GM12865 (cell line): ENCODE results near the gene CCDC134.
"Not testable (repeated sequence)": the region's sequence is repeated elsewhere in the genome, so short reads cannot be mapped to it uniquely, and the experiment has no call there.

Source experiments
- DNase-seq: peaks from one replicate; pipeline ENCODE4 v3.0.0; 2010; ENCODE audit warnings: low read depth
- H3K4me3 ChIP-seq: 2 replicates; pipeline ENCODE4 v1.5.1; 2011; ENCODE audit warnings: mild to moderate bottlenecking, low read depth, low read length, control low read depth
- TF ChIP-seq, protein P1 (sequence below): IDR thresholded peaks from 2 replicates; pipeline ENCODE4 v1.5.1; 2011; ENCODE audit warnings: low read length, control low read depth, low read depth, inconsistent platforms; ENCODE audit not compliant: insufficient read depth; ENCODE audit errors: missing control alignments

CCDC134 gene

DNA sequence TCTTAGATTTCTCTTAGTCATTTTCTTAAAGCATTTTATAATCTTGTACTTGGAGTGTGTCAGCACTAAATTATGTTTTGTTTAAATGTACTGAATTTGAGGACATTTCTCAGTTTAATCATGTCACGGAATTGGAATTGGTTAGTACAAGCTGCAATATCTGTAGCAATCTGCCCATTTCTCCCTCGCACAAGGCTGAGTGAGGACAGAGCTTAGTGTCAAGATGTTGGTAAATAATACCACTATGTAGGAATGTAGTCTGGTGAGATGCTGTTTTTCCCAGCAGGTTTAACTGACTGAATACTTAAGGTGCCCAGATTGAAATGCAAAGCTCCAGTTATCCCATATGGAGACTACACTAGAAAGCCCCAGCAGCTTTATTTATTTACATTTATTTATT, 63.0 kb downstream of the CCDC134 start:
- no peak for DNase-seq
- TF ChIP-seq, protein P1, sequence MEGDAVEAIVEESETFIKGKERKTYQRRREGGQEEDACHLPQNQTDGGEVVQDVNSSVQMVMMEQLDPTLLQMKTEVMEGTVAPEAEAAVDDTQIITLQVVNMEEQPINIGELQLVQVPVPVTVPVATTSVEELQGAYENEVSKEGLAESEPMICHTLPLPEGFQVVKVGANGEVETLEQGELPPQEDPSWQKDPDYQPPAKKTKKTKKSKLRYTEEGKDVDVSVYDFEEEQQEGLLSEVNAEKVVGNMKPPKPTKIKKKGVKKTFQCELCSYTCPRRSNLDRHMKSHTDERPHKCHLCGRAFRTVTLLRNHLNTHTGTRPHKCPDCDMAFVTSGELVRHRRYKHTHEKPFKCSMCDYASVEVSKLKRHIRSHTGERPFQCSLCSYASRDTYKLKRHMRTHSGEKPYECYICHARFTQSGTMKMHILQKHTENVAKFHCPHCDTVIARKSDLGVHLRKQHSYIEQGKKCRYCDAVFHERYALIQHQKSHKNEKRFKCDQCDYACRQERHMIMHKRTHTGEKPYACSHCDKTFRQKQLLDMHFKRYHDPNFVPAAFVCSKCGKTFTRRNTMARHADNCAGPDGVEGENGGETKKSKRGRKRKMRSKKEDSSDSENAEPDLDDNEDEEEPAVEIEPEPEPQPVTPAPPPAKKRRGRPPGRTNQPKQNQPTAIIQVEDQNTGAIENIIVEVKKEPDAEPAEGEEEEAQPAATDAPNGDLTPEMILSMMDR, result no peak
- peak overlapping the region; percentile 0; the same call in 1 of the 2 replicates for H3K4me3 ChIP-seq

DNA sequence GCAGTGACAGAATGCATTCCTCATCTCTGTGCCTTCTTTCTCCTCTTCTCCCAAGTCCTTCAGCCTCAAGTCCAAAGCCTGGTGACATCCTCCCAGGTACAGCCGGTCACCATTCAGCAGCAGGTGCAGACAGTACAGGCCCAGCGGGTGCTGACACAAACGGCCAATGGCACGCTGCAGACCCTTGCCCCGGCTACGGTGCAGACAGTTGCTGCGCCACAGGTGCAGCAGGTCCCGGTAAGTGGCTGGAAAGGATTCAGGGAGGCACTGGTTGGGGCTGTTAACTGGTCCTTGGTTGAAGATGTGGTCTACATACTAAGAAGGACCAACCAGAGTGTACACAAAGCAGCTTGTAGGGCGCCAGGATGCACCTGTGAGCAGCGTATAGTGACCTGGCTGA, 68.1 kb downstream of the CCDC134 start:
- DNase-seq, result no peak
- no peak overlapping the region for H3K4me3 ChIP-seq
- TF ChIP-seq, protein P1, result no peak

DNA sequence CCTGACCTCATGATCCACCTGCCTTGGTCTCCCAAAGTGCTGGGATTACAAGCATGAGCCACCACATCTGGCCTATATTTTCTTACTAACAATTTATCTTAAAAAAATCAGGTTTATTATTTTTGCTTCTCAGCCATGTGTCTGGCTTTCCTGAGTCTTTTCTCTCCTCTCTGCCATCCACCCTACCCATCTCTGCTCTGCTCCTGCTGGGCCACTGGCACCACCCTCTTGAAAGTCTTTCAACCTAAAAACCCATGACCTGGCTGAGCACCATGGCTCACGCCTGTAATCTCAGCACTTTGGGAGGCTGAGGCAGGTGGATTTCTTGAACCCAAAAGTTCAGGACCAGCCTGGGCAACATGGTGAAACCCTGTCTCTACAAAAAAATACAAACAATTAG, 69.6 kb downstream of the CCDC134 start:
- not testable (repeated sequence) for H3K4me3 ChIP-seq

DNA sequence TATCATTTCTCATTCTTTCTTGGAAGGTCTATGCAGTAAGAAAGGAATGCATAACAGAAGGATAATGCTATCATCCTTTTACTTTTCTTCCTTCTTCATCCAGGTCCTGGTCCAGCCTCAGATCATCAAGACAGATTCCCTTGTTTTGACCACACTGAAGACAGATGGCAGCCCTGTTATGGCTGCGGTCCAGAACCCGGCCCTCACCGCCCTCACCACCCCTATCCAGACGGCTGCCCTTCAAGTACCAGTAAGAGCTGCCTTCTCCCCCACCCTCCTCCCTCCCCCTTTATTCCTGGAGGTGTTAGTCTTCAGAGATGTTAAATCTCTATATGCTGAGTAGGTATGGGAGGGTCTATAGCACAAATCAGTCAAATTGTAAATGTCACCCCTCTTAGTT, 70.3 kb downstream of the CCDC134 start:
- DNase-seq, result no peak
- TF ChIP-seq, protein P1, result no peak
- H3K4me3 ChIP-seq, result no peak overlapping the region

More for the DNA sequence above, 69.6 kb downstream of the CCDC134 start:
- DNase-seq, result not testable (repeated sequence)

DNA sequence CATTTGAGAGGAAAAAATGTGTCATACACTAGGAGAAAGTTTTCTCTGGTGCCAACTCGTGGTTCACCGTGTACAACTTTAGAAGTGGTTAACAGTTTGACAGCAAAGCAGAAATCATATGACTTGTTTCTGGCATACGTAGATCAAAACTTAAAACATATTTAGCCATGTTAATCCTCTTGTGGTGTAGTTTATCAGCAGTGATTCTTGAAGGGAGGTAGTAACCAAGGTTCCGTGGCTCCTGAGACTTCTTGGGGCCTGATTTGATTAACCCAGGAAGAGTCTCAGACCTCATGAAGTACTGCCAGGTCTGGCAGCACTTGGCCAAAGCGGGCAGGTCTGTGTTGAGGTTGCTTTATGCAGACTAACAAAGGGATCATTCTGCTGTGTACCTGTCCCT, 72.9 kb downstream of the CCDC134 start:
- TF ChIP-seq, protein P1, result no peak
- no peak overlapping the region for H3K4me3 ChIP-seq
- no peak for DNase-seq

DNA sequence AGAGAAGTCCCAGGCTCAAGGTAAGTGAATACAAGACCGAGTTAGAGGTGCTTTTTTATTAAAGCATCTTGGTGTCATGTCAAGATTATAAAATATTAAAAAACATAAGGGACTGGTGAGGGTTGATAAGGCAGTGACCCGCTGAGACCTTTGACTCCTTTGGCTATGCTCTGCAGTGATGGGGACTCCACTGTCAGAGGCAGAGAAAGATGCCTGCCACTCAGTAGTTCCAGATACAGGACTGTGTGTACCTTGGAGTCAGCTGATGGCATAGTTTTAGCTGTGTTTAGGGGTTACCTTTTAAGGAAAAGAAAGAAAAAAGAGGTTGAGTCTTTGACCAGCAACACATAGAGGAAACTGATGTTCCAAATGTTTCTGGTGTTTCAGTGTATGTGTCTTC, 73.6 kb downstream of the CCDC134 start:
- TF ChIP-seq, protein P1, result no peak
- DNase-seq, result no peak
- H3K4me3 ChIP-seq, result no peak overlapping the region

DNA sequence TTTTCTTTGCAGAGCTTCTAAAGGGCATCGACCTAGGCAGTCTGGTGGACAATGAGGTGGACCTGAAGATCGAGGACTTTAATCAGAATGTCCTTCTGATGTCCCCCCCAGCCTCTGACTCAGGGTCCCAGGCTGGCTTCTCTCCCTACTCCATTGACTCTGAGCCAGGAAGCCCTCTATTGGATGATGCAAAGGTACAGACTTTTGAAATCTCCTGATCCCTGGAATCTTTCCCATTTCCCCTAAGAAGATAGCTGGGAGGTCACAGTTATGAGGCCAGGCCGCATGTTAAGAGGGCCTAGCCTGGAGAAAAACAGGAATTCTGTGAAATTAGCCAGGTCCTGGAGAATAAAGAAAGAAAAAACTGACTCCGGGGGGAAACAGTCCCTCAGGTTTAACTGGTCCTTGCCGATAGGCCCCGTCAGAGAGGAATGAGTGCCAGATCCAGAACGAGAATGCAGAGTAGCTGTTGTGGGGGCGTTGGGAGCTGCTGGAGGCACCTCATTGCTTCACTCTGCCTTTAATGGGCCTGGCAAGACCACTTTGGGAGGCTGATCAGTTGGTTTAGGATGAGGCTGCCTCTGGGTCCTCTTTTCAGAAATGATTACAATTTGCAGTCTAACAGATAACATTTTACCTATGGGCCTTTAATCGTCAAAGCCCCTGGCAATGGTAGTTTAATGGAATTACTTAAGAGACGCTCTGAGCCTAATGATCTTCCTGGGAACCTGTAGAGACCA, 75.2 kb downstream of the CCDC134 start:
- TF ChIP-seq, protein P1, result no peak
- no peak overlapping the region for H3K4me3 ChIP-seq
- no peak for DNase-seq
